GM23248 (cell line): ENCODE results near the gene LYSET.

Source experiments
- EZH2 ChIP-seq: fragments of 200-600 bp; sonication (generic); IDR thresholded peaks from 2 replicates; pipeline ENCODE4 v1.6.1; 2018; ENCODE audit warnings: antibody characterized with exemption, mild to moderate bottlenecking; ENCODE audit not compliant: insufficient read depth, poor library complexity, severe bottlenecking
- EZH2phosphoT487 ChIP-seq: fragments of 200-600 bp; sonication (generic); IDR thresholded peaks from 2 replicates; pipeline ENCODE4 v1.6.1; 2018; ENCODE audit warnings: antibody characterized with exemption, moderate library complexity, mild to moderate bottlenecking, low read depth; ENCODE audit not compliant: insufficient read depth

DNA sequence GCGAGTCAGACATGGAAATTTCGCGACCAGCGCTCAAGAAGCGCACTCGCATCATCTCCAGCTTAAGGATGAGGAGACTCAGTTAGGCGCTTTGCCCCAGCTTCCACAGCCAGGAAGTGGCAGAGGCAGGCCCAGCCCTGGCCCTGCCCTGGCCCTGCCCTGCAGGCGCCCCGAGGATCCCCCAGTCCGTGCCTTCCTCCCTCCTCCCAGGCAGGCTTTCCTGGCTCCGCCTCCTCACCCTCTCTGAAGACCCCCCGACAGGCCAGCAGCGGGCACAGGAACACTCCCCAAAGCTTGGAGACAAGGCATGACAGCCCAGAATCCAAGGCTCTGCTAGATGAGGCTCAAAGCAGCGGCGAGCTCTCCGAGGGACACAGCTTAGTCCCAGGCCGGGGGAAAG is 47.0 kb downstream of the LYSET start:
- TF ChIP-seq EZH2 (no peak), EZH2phosphoT487 (no peak)
